Upper lobe of right lung (tissue), 1 donor: Measurements from ENCODE around the gene HLA-DMB. TPM values are rescaled to one million over a fixed set of nuclear protein-coding genes. Genes with fewer than 3 reads are reported as not detected.

ENCODE experiments used
- ATAC-seq: fragments of 200-7000 bp; cut with Tn5 transposase; one replicate; pipeline ENCODE4 v1.9.1; 2020; ENCODE audit warnings: mild to moderate bottlenecking, moderate library complexity
- DNase-seq: peaks from one replicate; pipeline ENCODE4 v3.0.0-alpha.2; 2020
- H3K27ac ChIP-seq: fragments of 200-600 bp; one replicate; pipeline ENCODE4 v1.8.0; 2022
- H3K27me3 ChIP-seq: fragments of 200-600 bp; one replicate; pipeline ENCODE4 v1.8.0; 2022; ENCODE audit warnings: mild to moderate bottlenecking
- H3K36me3 ChIP-seq: fragments of 200-600 bp; one replicate; pipeline ENCODE4 v1.8.0; 2022
- H3K4me1 ChIP-seq: fragments of 200-600 bp; one replicate; pipeline ENCODE4 v1.8.0; 2022
- H3K4me3 ChIP-seq: fragments of 200-600 bp; one replicate; pipeline ENCODE4 v1.8.0; 2022; ENCODE audit warnings: mild to moderate bottlenecking
- H3K9me3 ChIP-seq: fragments of 200-600 bp; one replicate; pipeline ENCODE4 v1.8.0; 2022
- intact Hi-C: fragments of 100-400 bp; cut with DNase I; formaldehyde crosslinking; loops from one replicate; pipeline ENCODE4 v1.11.0; 2022
- total RNA-seq: library from RNA; stranded (reverse); fragmentation: NEBNext Ultra II Directional; extraction: Animal tissue kit (Norgen Biotek cat#: 25700); gene quantifications from one replicate; pipeline ENCODE4 v1.2.1, GENCODE V29; 2021
- TF ChIP-seq, protein P1 (sequence below): fragments of 200-600 bp; IDR thresholded peaks from one replicate; pipeline ENCODE4 v1.8.0; 2022; ENCODE audit warnings: antibody characterized with exemption
- donor health status: DM: no; HTN: yes; CAD: no; lungs with severe emphysema.

HLA-DMB gene
- total RNA-seq, 1 donor from 2014 or later, result 140 TPM

DNA sequence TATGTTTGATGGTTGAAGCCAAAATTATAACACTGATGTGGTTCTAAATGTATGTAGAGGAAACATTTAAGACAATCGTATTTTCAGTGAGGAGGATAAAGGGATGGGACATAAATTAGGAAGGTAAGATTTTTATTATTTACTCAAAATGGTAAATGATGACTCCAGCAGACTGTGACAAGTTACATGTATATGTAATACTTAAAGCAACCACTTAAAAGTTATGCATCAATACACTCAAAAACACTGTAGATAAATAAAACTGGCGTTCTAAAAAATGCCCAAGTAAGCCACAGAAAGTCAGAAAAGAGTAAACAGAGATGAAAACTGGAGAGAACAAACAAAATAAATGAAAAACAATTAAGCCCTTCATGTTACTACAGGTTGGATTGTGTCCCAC, 18.7 kb downstream of the HLA-DMB start:
- no peak overlapping the region for H3K4me3 ChIP-seq
- no peak for DNase-seq
- no peaks in the 10 kb centered on the region for H3K4me1 ChIP-seq
- no peaks in the 10 kb centered on the region for H3K9me3 ChIP-seq
- no peaks in the 10 kb centered on the region for H3K36me3 ChIP-seq
- H3K27ac ChIP-seq, result no peak overlapping the region
- TF ChIP-seq, protein P1, sequence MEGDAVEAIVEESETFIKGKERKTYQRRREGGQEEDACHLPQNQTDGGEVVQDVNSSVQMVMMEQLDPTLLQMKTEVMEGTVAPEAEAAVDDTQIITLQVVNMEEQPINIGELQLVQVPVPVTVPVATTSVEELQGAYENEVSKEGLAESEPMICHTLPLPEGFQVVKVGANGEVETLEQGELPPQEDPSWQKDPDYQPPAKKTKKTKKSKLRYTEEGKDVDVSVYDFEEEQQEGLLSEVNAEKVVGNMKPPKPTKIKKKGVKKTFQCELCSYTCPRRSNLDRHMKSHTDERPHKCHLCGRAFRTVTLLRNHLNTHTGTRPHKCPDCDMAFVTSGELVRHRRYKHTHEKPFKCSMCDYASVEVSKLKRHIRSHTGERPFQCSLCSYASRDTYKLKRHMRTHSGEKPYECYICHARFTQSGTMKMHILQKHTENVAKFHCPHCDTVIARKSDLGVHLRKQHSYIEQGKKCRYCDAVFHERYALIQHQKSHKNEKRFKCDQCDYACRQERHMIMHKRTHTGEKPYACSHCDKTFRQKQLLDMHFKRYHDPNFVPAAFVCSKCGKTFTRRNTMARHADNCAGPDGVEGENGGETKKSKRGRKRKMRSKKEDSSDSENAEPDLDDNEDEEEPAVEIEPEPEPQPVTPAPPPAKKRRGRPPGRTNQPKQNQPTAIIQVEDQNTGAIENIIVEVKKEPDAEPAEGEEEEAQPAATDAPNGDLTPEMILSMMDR, result no peak
- ATAC-seq, result no peak
- H3K27me3 ChIP-seq, result peaks cover 6% of the 10 kb centered on the region
- intact Hi-C loops, result no loop called here

DNA sequence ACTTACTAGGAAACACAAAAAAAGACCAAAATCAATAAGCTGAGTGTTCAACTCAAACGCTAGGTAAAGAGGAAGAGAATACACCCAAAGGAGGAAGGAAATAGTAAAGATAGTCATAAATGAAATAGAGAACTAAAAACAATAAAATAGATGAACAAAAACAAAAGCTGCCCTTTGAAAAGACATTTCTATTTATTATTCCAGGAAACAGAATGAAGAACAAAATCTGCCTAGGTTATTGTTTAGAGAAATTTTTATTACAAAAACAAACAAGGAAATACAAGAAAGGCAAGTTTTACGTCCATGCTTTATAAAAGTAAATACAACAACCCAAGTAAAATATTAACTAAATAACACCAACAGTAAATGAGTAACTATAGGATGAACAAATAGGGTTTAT, 20.1 kb downstream of the HLA-DMB start:
- Histone ChIP-seq H3K36me3 (no peaks in the 10 kb centered on the region), H3K27me3 (peaks cover 6% of the 10 kb centered on the region), H3K27ac (no peak overlapping the region), H3K4me3 (no peak overlapping the region), H3K9me3 (no peaks in the 10 kb centered on the region), H3K4me1 (no peaks in the 10 kb centered on the region)
- intact Hi-C loops, result no loop called here
- DNase-seq (no peak), ATAC-seq (no peak)
- TF ChIP-seq, protein P1, result no peak

DNA sequence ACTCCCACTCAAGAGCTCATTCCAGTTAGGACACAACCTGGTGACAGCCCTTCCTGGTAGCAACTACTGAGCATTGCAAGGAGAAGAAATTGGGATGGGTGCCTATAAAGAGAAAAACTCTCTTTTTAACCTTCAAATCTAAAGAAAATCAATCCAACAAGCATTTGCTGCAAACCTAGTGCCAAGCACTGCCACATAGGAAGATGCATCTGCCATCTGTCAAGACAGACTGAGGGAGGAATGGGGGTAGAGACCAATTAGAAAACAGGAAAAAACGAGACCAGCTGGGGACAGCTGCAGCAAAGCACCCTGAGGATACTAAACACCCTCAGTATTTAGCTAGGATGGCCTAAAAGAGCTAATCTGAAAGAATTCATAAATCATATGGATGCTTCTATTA, 27.9 kb downstream of the HLA-DMB start:
- H3K4me1 ChIP-seq, result no peaks in the 10 kb centered on the region
- H3K27me3 ChIP-seq, result no peaks in the 10 kb centered on the region
- no peak for ATAC-seq
- no peaks in the 10 kb centered on the region for H3K9me3 ChIP-seq
- no peak overlapping the region for H3K4me3 ChIP-seq
- no peak overlapping the region for H3K27ac ChIP-seq
- no peaks in the 10 kb centered on the region for H3K36me3 ChIP-seq
- TF ChIP-seq, protein P1, result no peak
- intact Hi-C loops, result no loop called here
- DNase-seq, result no peak

DNA sequence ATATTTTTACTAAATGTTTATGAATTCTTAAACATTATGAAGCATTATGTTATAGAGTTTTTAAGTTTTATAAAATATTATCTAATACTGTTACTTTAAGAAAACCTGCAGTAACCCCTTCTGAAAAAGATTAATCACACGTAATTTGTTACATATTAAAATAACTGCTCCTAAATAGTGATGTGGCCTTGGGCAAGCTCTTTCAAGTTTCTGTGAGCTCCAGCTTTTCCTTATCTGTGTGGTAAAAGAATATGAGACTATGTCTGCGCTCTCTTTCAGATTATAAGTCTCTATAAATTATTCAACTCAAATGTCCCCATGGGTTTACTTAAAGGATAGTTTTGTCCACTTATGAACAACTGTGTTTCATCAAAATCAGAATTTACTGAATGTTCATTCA, 31.9 kb downstream of the HLA-DMB start:
- DNase-seq (no peak), ATAC-seq (no peak)
- intact Hi-C loops, result no loop called here
- Histone ChIP-seq H3K27ac (no peak overlapping the region), H3K4me1 (no peaks in the 10 kb centered on the region), H3K27me3 (no peaks in the 10 kb centered on the region), H3K9me3 (no peaks in the 10 kb centered on the region), H3K4me3 (no peak overlapping the region), H3K36me3 (no peaks in the 10 kb centered on the region)
- TF ChIP-seq, protein P1, result no peak

DNA sequence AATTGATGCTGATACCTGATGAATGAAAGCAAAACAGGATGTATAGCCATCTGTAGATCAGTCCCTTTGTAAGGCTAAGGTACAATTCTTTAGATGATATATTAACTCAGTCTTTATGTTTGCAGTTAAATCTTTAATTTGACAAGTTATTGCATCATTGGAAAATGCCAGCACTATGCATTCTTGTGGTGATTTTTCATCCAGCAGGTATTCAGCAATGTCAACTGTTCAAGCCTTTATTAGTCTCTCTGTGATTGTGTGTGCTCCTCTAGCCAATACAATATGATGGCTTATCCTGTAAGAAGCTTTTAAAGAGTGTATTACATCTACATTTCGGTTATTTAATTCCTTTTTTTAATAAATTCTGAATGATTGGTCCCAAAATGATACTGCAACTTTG, 34.3 kb downstream of the HLA-DMB start:
- Histone ChIP-seq H3K4me1 (no peaks in the 10 kb centered on the region), H3K9me3 (no peaks in the 10 kb centered on the region), H3K36me3 (peaks cover 2% of the 10 kb centered on the region), H3K27me3 (no peaks in the 10 kb centered on the region), H3K27ac (no peak overlapping the region), H3K4me3 (no peak overlapping the region)
- DNase-seq (no peak), ATAC-seq (no peak)
- TF ChIP-seq, protein P1, result no peak
- intact Hi-C loops, result no loop called here

DNA sequence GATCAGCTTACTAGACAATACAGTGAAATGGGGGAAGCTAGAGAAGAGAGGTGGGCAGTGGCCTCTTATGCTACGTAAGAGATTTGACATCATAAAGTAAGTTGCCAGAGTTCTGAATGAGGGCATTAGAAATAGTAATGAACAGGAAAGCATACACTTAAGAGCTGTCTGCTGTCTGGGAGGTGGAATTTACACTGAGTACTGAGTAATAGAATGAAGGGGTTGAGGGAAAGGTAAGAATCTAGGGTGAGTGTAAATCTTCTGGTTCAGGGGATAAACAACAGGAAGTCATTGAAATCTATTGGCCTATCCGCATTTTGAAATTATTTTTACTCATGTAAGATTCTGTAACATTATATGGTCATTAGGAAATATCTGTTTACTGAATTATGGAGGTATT, 35.8 kb downstream of the HLA-DMB start:
- no peak overlapping the region for H3K27ac ChIP-seq
- H3K4me1 ChIP-seq, result no peaks in the 10 kb centered on the region
- no peak overlapping the region for H3K4me3 ChIP-seq
- H3K27me3 ChIP-seq, result no peaks in the 10 kb centered on the region
- H3K9me3 ChIP-seq, result no peaks in the 10 kb centered on the region
- intact Hi-C loops, result no loop called here
- H3K36me3 ChIP-seq, result peaks cover 8% of the 10 kb centered on the region
- ATAC-seq (no peak), DNase-seq (no peak)
- TF ChIP-seq, protein P1, result no peak
